Measurements from ENCODE around the gene PITHD1. TPM values are rescaled to one million over a fixed set of nuclear protein-coding genes. Genes with fewer than 3 reads are reported as not detected.
A peak's percentile ranks its signal among the peaks of the same experiment; 100 is the strongest.

Gene PITHD1
- total RNA-seq, 2 experiments from 2014 or later = 65.8 to 65.9 TPM

- Mint-ChIP-seq H3K27me3 (no peaks in the 10 kb centered on the region), H3K9me3 (no peaks in the 10 kb centered on the region), H3K36me3 (ENCODE audit: low read depth) (peaks cover 36% of the 10 kb centered on the region), H3K27ac (no peak overlapping the region), H3K4me3 (no peak overlapping the region), H3K4me1 (ENCODE audit: low read depth) (peaks cover 22% of the 10 kb centered on the region)
- DNase-seq (no peak), ATAC-seq (no peak)
- POLR2A ChIA-PET = interaction anchor here (16.5 kb wide), 1 partner anchor 17 kb away, joined by 168 read pairs; the partner anchor contains the start of gene PITHD1
- TF ChIP-seq, protein P1, sequence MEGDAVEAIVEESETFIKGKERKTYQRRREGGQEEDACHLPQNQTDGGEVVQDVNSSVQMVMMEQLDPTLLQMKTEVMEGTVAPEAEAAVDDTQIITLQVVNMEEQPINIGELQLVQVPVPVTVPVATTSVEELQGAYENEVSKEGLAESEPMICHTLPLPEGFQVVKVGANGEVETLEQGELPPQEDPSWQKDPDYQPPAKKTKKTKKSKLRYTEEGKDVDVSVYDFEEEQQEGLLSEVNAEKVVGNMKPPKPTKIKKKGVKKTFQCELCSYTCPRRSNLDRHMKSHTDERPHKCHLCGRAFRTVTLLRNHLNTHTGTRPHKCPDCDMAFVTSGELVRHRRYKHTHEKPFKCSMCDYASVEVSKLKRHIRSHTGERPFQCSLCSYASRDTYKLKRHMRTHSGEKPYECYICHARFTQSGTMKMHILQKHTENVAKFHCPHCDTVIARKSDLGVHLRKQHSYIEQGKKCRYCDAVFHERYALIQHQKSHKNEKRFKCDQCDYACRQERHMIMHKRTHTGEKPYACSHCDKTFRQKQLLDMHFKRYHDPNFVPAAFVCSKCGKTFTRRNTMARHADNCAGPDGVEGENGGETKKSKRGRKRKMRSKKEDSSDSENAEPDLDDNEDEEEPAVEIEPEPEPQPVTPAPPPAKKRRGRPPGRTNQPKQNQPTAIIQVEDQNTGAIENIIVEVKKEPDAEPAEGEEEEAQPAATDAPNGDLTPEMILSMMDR (IDR thresholded peaks at IDR 0.05) = no peak
- CTCF ChIA-PET = interaction anchor here (1.2 to 3.9 kb wide), 2 partner anchors 15 to 25 kb away, joined by 3 to 18 read pairs; no protein-coding TSS in a partner anchor
- intact Hi-C loops (cut with micrococcal nuclease) = no loop called here
Observed at GRCh38 chr1:23795676-23796465, 17.7 kb downstream of the PITHD1 start.

DNA sequence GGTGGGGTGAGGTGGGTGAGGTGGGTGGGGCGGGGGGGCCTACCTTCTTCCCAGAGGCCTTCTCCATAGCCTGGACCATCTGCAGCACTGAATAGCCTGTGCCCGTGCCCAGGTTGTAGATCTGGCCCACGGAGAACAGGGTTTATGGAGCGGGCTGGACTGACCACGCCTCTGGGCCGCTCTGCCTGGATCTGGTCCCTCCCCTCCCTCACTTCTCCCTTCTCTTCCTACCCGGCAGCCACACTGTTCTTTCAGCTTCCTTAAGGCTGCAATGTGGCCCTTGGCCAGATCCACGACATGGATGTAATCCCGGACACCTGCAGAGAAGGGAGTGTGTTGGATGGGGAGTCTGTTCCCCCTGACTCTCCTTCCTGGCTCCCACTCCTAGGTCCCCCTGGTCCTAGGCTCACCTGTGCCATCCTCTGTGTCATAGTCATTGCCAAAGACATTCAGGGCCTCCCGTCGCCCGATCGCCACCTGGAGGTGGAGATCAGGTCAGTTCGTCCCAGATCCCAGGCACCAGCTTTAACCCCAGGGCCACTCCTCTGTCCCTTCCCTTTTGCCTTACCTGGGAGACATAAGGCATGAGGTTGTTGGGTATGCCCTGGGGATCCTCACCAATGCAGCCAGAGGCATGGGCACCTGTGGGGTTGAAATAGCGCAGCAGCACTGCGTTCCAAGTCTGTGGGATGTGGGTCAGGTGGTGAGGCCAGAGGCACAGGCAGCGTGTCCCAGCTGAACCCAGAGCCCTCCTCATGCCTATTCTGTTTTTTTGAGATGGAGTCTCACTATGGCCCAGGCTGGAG, 18.5 kb downstream of the PITHD1 start:
- Mint-ChIP-seq H3K36me3 (ENCODE audit: low read depth) (peaks cover 31% of the 10 kb centered on the region), H3K27me3 (no peaks in the 10 kb centered on the region), H3K4me1 (ENCODE audit: low read depth) (peaks cover 22% of the 10 kb centered on the region), H3K9me3 (no peaks in the 10 kb centered on the region), H3K4me3 (no peak overlapping the region), H3K27ac (no peak overlapping the region)
- ChIA-PET POLR2A (interaction anchor here (0.6 to 16.5 kb wide), 2 partner anchors 18 to 609 kb away, joined by 3 to 168 read pairs; partner anchors contain the start of gene PITHD1), CTCF (interaction anchor here (0.9 to 3.9 kb wide), 2 partner anchors 12 to 25 kb away, joined by 3 to 18 read pairs; no protein-coding TSS in a partner anchor)
- DNase-seq = no peak
- TF ChIP-seq, protein P1 (IDR thresholded peaks at IDR 0.05) = no peak
- no peak for ATAC-seq
- intact Hi-C loops (cut with micrococcal nuclease) = no loop called here

DNA sequence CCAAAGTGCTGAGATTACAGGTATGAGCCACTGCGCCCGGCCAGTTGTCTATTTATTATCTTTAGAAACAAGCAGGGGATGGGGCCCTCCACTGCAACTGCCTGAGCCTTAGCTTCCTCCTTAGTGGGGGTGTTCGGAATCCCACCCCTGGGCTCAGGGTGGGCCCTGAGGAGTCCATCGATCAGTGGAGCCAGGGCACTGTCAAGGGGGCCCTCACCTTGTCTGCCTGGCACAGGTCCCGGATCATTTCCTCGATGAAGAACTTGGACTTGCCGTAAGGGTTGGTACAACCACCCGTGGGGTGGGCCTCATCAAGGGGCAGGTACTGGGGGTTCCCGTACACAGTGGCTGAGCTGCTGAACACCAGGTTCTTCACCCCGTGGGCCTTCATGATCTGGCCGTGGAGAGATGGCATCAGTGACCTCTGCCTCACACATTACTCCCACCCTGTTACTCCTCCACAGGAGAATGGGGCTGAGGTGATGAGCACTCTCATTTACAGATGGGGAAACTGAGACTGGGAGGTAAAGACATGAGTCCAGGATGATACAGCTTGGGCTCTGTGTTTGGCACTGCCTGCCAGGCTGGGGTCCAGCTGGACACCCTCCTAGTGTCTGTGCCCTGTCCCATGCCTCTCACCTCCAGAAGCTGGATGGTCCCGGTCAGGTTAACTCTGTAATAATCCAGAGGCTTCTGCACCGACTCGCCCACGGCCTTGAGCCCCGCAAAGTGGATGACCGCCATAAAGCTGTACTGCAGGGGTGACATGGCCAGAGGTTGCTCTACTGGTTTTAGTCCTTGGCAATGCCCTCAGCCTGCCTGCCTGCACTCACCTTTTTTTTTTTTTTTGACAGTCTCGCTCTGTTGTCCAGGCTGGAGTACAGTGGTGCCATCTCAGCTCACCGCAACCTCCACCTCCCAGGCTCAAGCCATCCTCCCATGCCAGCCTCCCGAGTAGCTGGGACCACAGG, 19.5 kb downstream of the PITHD1 start:
- peaks cover 16% of the 10 kb centered on the region for H3K4me1 Mint-ChIP-seq (ENCODE audit: low read depth)
- no peaks in the 10 kb centered on the region for H3K9me3 Mint-ChIP-seq
- H3K27me3 Mint-ChIP-seq = no peaks in the 10 kb centered on the region
- TF ChIP-seq, protein P1 (IDR thresholded peaks at IDR 0.05) = no peak
- POLR2A ChIA-PET = interaction anchor here (0.6 to 16.5 kb wide), 4 partner anchors 9 to 610 kb away, joined by 3 to 168 read pairs (median 3); partner anchors contain the start of gene PITHD1
- no peak overlapping the region for H3K27ac Mint-ChIP-seq
- no peak overlapping the region for H3K4me3 Mint-ChIP-seq
- intact Hi-C loops (cut with micrococcal nuclease) = no loop called here
- CTCF ChIA-PET = interaction anchor here (0.5 to 5.5 kb wide), 7 partner anchors 9 to 296 kb away, joined by 3 to 47 read pairs (median 4); no protein-coding TSS in a partner anchor
- no peak for ATAC-seq
- peaks cover 29% of the 10 kb centered on the region for H3K36me3 Mint-ChIP-seq (ENCODE audit: low read depth)
- DNase-seq = no peak

GRCh38 chr1:23798662-23799142, 20.5 kb downstream of the PITHD1 start:
- intact Hi-C loops (cut with micrococcal nuclease) = no loop called here
- ChIA-PET CTCF (interaction anchor here (1.1 to 5.5 kb wide), 5 partner anchors 8 to 118 kb away, joined by 4 to 47 read pairs (median 13); no protein-coding TSS in a partner anchor), POLR2A (interaction anchor here (1.1 to 16.5 kb wide), 3 partner anchors 9 to 20 kb away, joined by 3 to 168 read pairs (median 3); partner anchors contain the start of gene PITHD1)
- no peaks in the 10 kb centered on the region for H3K27me3 Mint-ChIP-seq
- no peaks in the 10 kb centered on the region for H3K9me3 Mint-ChIP-seq
- H3K36me3 Mint-ChIP-seq (ENCODE audit: low read depth) = peaks cover 29% of the 10 kb centered on the region
- H3K4me1 Mint-ChIP-seq (ENCODE audit: low read depth) = peaks cover 13% of the 10 kb centered on the region
- ATAC-seq (no peak), DNase-seq (peak; percentile 27)
- TF ChIP-seq, protein P1 (IDR thresholded peaks at IDR 0.05) = peak; percentile 15
- H3K4me3 Mint-ChIP-seq = peak overlapping the region; percentile 92
- peak overlapping the region; percentile 38 for H3K27ac Mint-ChIP-seq
